Choroid plexus epithelial cell (primary cell): Measurements from ENCODE around the gene ADIPOQ.
"Not testable (repeated sequence)": the region's sequence is repeated elsewhere in the genome, so short reads cannot be mapped to it uniquely, and the experiment has no call there.

Experiments
- DNase-seq: peaks from one replicate; pipeline ENCODE4 v3.0.0-alpha.2; 2010; ENCODE audit warnings: low read depth
- H3K4me3 ChIP-seq: 2 replicates; pipeline ENCODE4 v1.5.1; 2011; ENCODE audit warnings: low read depth, mild to moderate bottlenecking, control low read depth, low read length, moderate library complexity
- TF ChIP-seq, protein P1 (sequence below): conservative IDR thresholded peaks from 2 replicates; pipeline ENCODE4 v1.5.1; 2011; ENCODE audit warnings: low read depth, mild to moderate bottlenecking, control low read depth, inconsistent platforms, low read length, moderate library complexity

Gene ADIPOQ

DNA sequence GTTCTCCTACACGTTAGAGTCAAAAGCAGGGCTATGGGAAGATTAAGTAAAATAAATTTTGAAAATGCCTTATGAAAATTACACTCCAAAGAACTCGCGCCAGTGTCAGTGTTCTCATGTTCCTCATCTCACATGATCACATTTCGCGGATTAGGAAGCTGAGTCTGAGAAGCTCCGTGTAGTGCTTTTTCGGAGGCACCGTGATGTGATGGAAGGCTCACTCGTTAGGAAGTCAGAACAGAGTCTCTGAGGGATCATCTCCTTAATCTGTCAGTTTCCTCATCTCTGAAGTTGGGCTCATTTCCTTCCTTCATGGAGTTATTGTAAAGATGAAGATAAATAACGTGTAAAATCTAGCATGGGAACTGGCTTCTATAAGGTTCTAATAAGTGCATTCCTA is 3.2 kb downstream of the ADIPOQ start:
- TF ChIP-seq, protein P1, sequence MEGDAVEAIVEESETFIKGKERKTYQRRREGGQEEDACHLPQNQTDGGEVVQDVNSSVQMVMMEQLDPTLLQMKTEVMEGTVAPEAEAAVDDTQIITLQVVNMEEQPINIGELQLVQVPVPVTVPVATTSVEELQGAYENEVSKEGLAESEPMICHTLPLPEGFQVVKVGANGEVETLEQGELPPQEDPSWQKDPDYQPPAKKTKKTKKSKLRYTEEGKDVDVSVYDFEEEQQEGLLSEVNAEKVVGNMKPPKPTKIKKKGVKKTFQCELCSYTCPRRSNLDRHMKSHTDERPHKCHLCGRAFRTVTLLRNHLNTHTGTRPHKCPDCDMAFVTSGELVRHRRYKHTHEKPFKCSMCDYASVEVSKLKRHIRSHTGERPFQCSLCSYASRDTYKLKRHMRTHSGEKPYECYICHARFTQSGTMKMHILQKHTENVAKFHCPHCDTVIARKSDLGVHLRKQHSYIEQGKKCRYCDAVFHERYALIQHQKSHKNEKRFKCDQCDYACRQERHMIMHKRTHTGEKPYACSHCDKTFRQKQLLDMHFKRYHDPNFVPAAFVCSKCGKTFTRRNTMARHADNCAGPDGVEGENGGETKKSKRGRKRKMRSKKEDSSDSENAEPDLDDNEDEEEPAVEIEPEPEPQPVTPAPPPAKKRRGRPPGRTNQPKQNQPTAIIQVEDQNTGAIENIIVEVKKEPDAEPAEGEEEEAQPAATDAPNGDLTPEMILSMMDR: no peak
- H3K4me3 ChIP-seq: no peak overlapping the region
- no peak for DNase-seq

DNA sequence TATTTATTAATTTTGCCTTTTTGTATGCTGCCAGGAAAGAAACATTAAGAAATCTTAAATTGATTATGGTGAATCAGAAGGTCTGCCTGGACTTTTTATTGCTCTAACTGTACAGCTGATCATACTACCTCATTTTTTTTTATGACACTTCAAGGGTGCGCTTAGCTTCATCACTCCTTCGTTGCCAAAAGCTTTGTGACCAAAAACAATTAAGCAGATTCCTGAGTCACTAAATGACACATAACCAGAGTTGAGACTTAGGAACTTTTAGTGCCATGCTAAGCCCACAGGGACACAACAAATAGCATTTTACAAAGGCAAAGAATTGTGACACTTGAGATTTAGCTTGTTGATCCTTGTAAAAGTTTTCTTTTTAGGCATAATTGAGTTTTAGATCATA is 4.9 kb downstream of the ADIPOQ start:
- TF ChIP-seq, protein P1: no peak
- no peak overlapping the region for H3K4me3 ChIP-seq
- DNase-seq: no peak

DNA sequence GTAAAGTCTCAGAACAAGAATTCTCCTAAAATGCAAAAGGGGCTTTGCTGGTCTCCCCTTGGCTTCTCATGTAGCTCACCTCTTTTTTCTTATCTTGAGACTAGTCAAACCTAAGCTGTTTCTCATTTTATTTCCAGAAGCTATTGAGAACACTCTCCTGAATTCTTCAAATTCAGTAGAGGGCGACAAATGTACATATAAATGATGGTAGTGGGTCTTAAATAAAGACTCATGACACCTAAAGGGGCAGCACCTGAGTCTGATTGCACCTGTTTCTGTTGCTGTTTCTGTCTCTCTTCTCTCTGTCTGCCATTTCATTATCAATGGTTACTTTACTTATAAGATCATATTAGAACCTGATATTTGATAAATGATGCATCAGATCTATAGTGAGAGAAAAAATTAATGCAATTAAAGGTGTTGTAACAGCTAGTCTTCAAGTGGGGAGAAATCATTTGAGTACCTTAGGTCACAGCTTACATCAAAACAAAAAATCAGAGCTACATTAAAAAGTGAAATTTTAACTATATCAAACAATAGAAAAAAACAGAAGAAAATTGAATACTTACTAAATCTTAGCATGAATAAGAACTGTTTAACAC is 7.0 kb downstream of the ADIPOQ start:
- no peak overlapping the region for H3K4me3 ChIP-seq
- TF ChIP-seq, protein P1: peak; percentile 54
- peak; percentile 76 for DNase-seq

DNA sequence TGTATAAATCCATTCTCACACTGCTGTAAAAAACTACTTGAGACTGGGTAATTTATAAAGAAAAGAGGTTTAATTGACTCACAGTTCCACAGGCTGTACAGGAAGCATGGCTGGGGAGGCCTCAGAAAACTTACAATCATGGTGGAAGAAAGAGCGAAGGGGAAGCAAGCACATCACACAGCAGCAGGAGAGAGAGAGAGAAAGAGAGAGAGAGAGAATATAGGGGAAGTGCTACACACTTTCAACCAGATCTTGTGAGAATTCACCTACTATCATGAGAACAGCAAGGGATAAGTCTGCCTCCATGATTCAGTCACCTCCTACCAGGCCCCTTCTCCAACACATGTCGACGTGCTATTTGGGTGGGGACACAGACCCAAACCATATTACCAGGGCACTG is 9.3 kb downstream of the ADIPOQ start:
- not testable (repeated sequence) for DNase-seq

DNA sequence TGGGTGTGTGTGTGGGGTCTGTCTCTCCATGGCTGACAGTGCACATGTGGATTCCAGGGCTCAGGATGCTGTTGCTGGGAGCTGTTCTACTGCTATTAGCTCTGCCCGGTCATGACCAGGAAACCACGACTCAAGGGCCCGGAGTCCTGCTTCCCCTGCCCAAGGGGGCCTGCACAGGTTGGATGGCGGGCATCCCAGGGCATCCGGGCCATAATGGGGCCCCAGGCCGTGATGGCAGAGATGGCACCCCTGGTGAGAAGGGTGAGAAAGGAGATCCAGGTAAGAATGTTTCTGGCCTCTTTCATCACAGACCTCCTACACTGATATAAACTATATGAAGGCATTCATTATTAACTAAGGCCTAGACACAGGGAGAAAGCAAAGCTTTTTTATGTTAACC is 10.5 kb downstream of the ADIPOQ start:
- TF ChIP-seq, protein P1: no peak
- H3K4me3 ChIP-seq: no peak overlapping the region
- no peak for DNase-seq

More for the DNA sequence above, 9.3 kb downstream of the ADIPOQ start:
- not testable (repeated sequence) for H3K4me3 ChIP-seq

DNA sequence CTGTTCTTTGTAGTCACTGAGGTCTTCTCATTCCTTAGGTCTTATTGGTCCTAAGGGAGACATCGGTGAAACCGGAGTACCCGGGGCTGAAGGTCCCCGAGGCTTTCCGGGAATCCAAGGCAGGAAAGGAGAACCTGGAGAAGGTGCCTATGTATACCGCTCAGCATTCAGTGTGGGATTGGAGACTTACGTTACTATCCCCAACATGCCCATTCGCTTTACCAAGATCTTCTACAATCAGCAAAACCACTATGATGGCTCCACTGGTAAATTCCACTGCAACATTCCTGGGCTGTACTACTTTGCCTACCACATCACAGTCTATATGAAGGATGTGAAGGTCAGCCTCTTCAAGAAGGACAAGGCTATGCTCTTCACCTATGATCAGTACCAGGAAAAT is 11.6 kb downstream of the ADIPOQ start:
- TF ChIP-seq, protein P1: no peak
- no peak for DNase-seq
- no peak overlapping the region for H3K4me3 ChIP-seq

DNA sequence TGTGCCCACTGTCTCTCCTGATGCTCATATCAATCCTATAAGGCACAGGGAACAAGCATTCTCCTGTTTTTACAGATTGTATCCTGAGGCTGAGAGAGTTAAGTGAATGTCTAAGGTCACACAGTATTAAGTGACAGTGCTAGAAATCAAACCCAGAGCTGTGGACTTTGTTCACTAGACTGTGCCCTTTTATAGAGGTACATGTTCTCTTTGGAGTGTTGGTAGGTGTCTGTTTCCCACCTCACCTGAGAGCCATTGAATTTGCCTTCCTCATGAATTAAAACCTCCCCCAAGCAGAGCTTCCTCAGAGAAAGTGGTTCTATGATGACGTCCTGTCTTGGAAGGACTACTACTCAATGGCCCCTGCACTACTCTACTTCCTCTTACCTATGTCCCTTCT is 12.4 kb downstream of the ADIPOQ start:
- DNase-seq: no peak
- H3K4me3 ChIP-seq: no peak overlapping the region
- TF ChIP-seq, protein P1: no peak
